ENCODE data around the gene CCDC34. TPM values are rescaled to one million over a fixed set of nuclear protein-coding genes. Genes with fewer than 3 reads are reported as not detected.

The CCDC34 gene
- total and polyA plus RNA-seq, 2 experiments from 2014 or later, result 10.1 to 56.0 TPM

DNA sequence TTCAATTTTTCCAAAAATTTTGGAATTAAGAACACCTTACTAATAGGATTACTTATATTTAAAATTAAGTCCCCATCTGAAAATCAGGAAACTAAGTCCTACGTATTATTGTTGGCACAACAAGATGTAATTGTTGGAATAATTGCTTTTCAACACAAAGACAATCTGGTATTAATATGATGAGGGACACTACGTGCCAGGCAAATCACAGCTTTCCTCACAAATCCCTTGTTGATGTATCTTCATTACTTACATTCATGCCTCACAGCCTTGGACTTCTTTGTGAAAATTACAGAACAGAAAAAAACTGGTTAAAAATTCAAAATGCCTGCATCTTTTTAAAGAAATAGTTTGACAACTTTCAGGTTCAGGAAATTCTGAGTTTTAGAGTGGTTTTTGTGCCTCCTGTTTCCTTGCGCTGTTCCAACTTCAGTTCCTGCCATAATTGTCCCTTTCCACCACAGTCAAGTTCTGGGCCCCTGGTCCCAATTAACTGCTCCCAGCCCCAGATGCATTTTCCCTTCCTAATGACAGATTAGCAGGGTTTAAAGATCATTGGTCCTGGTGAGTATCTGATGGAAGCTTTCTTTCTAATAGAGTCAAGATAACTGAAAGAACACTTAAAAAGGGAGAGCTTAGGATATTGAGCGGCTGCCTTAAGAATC lies 23.3 kb upstream of the CCDC34 start (continued):
- TF ChIP-seq, protein P1, sequence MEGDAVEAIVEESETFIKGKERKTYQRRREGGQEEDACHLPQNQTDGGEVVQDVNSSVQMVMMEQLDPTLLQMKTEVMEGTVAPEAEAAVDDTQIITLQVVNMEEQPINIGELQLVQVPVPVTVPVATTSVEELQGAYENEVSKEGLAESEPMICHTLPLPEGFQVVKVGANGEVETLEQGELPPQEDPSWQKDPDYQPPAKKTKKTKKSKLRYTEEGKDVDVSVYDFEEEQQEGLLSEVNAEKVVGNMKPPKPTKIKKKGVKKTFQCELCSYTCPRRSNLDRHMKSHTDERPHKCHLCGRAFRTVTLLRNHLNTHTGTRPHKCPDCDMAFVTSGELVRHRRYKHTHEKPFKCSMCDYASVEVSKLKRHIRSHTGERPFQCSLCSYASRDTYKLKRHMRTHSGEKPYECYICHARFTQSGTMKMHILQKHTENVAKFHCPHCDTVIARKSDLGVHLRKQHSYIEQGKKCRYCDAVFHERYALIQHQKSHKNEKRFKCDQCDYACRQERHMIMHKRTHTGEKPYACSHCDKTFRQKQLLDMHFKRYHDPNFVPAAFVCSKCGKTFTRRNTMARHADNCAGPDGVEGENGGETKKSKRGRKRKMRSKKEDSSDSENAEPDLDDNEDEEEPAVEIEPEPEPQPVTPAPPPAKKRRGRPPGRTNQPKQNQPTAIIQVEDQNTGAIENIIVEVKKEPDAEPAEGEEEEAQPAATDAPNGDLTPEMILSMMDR (conservative IDR thresholded peaks at IDR 0.05; ENCODE audit: low read depth in 2 of 2), result no peak
- TF ChIP-seq EZH2 (IDR thresholded peaks at IDR 0.05; ENCODE audit: low read depth, unreplicated experiment), result no peak
- TF ChIP-seq NANOG (IDR thresholded peaks at IDR 0.05; ENCODE audit: borderline replicate concordance), result no peak
- TF ChIP-seq ZNF114 (CRISPR knock-in tag; IDR thresholded peaks at IDR 0.05), result no peak
- TF ChIP-seq EZH2phosphoT487 (IDR thresholded peaks at IDR 0.05; ENCODE audit: unreplicated experiment), result no peak

DNA sequence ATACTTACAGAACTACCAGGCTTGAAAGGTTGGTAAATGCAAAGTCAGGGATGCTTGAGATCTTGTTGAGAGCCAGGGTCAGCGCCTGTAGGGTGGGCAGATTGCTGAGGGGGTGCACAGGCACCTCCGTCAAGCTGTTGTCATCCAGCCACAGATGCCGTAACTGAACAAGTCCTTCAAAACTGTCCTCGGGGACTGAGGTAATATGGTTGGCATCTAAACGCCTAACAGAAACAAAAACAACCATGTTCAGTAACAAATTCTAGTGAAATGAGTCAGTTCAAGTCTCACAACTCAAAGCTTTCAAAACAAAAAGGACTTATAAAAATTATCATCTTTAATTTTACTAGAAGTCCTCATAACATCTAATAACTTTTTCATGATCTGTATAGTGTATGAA lies 22.2 kb upstream of the CCDC34 start:
- no peaks in the 10 kb centered on the region for H3F3A ChIP-seq (replicated peaks; ENCODE audit: low read depth)
- Mint-ChIP-seq H3K9me3 (no peaks in the 10 kb centered on the region), H3K27ac (no peak overlapping the region), H3K4me3 (no peak overlapping the region), H3K27me3 (ENCODE audit: insufficient read depth, low read depth, poor library complexity) (no peaks in the 10 kb centered on the region), H3K4me1 (peaks cover 33% of the 10 kb centered on the region), H3K36me3 (ENCODE audit: low read depth) (peaks cover 28% of the 10 kb centered on the region; the same call in 2 of the 3 replicates)
- no peaks in the 10 kb centered on the region for H3K27me3 ChIP-seq (ENCODE audit: insufficient read depth)
- H3K4me1 ChIP-seq (ENCODE audit: insufficient read depth), result peaks cover 39% of the 10 kb centered on the region
- H2AFZ ChIP-seq, result no peak overlapping the region
- no peak overlapping the region for H3K4me3 ChIP-seq
- DNase-seq (ENCODE audit: low spot score), result no peak
- H3K79me2 ChIP-seq (replicated peaks; ENCODE audit: insufficient read depth), result peaks cover 21% of the 10 kb centered on the region
- no peaks in the 10 kb centered on the region for H4K20me1 ChIP-seq (replicated peaks; ENCODE audit: insufficient read depth)
- H3K27ac ChIP-seq (ENCODE audit: low read depth), result no peak overlapping the region
- no peak overlapping the region for H3K4me2 ChIP-seq
- H3K36me3 ChIP-seq (ENCODE audit: insufficient read depth), result peaks cover 24% of the 10 kb centered on the region
- ATAC-seq, result no peak
- TF ChIP-seq JUNB (IDR thresholded peaks at IDR 0.05; ENCODE audit: unreplicated experiment) (no peak), STAT1 (IDR thresholded peaks at IDR 0.05; ENCODE audit: unreplicated experiment) (no peak), CREB1 (CRISPR knock-in tag; IDR thresholded peaks at IDR 0.05; ENCODE audit: low read depth) (no peak), EZH2phosphoT487 (IDR thresholded peaks at IDR 0.05; ENCODE audit: unreplicated experiment) (no peak)
- TF ChIP-seq, protein P2, sequence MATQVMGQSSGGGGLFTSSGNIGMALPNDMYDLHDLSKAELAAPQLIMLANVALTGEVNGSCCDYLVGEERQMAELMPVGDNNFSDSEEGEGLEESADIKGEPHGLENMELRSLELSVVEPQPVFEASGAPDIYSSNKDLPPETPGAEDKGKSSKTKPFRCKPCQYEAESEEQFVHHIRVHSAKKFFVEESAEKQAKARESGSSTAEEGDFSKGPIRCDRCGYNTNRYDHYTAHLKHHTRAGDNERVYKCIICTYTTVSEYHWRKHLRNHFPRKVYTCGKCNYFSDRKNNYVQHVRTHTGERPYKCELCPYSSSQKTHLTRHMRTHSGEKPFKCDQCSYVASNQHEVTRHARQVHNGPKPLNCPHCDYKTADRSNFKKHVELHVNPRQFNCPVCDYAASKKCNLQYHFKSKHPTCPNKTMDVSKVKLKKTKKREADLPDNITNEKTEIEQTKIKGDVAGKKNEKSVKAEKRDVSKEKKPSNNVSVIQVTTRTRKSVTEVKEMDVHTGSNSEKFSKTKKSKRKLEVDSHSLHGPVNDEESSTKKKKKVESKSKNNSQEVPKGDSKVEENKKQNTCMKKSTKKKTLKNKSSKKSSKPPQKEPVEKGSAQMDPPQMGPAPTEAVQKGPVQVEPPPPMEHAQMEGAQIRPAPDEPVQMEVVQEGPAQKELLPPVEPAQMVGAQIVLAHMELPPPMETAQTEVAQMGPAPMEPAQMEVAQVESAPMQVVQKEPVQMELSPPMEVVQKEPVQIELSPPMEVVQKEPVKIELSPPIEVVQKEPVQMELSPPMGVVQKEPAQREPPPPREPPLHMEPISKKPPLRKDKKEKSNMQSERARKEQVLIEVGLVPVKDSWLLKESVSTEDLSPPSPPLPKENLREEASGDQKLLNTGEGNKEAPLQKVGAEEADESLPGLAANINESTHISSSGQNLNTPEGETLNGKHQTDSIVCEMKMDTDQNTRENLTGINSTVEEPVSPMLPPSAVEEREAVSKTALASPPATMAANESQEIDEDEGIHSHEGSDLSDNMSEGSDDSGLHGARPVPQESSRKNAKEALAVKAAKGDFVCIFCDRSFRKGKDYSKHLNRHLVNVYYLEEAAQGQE (IDR thresholded peaks at IDR 0.05; ENCODE audit: unreplicated experiment), result no peak
- H3K9me2 ChIP-seq (ENCODE audit: insufficient read depth), result no peaks in the 10 kb centered on the region

Measured in GM23338 (cell line).